HL-60 (cell line): ENCODE results near the gene PCNX2.

Experiments used
- DNase-seq, 2 experiments: peaks; one replicate each; pipeline ENCODE4 v3.0.0-alpha.2; 2010 to 2020; ENCODE audit warnings: low read depth in 1 of 2, low spot score in 1 of 2
- H3K27ac ChIP-seq: fragments of 250-450 bp; sonication (Bioruptor Pico); replicated peaks from 2 replicates; pipeline ENCODE4 v1.5.1; 2020; ENCODE audit warnings: mild to moderate bottlenecking, moderate library complexity
- H3K27me3 ChIP-seq: fragments of 250-450 bp; sonication (Bioruptor Pico); 2 replicates; pipeline ENCODE4 v1.5.1; 2021; ENCODE audit warnings: mild to moderate bottlenecking, moderate library complexity; ENCODE audit not compliant: insufficient read depth, poor library complexity, severe bottlenecking
- H3K4me3 ChIP-seq: replicated peaks from 2 replicates; pipeline ENCODE4 v1.5.1; 2011; ENCODE audit warnings: mild to moderate bottlenecking, control low read depth, low read length; ENCODE audit not compliant: insufficient read depth
- CTCF ChIP-seq: IDR thresholded peaks from one replicate; pipeline ENCODE4 v1.5.1; 2011; ENCODE audit warnings: low read length, control low read depth, inconsistent platforms; ENCODE audit not compliant: insufficient read depth
- GABPA ChIP-seq: IDR thresholded peaks from 2 replicates; pipeline ENCODE4 v1.6.1; 2012; ENCODE audit warnings: low read depth
- POLR2AphosphoS5 ChIP-seq: IDR thresholded peaks from 2 replicates; pipeline ENCODE4 v1.6.1; 2012; ENCODE audit warnings: low read depth
- REST ChIP-seq: IDR thresholded peaks from 2 replicates; pipeline ENCODE4 v1.6.1; 2012; ENCODE audit warnings: low read depth; ENCODE audit not compliant: insufficient replicate concordance
- SPI1 ChIP-seq: IDR thresholded peaks from 2 replicates; pipeline ENCODE4 v1.6.1; 2012; ENCODE audit warnings: low read depth, mild to moderate bottlenecking, borderline replicate concordance

The PCNX2 gene

GRCh38 chr1:232986527-232986922 lies 309.0 kb downstream of the PCNX2 start:
- TF ChIP-seq POLR2AphosphoS5, result no peak
- TF ChIP-seq REST, result no peak
- TF ChIP-seq SPI1, result no peak
- no peak for TF ChIP-seq GABPA
- TF ChIP-seq CTCF, result no peak
- Histone ChIP-seq H3K4me3 (no peak overlapping the region), H3K27me3 (no peaks in the 10 kb centered on the region), H3K27ac (no peak overlapping the region)
- no peak for DNase-seq

GRCh38 chr1:232985882-232986526 lies 309.5 kb downstream of the PCNX2 start:
- Histone ChIP-seq H3K27ac (no peak overlapping the region), H3K27me3 (no peaks in the 10 kb centered on the region), H3K4me3 (no peak overlapping the region)
- DNase-seq, result no peak
- no peak for TF ChIP-seq GABPA
- TF ChIP-seq POLR2AphosphoS5, result no peak
- TF ChIP-seq REST, result no peak
- no peak for TF ChIP-seq CTCF
- no peak for TF ChIP-seq SPI1

- no peak overlapping the region for H3K27ac ChIP-seq
- H3K4me3 ChIP-seq, result no peak overlapping the region
- H3K27me3 ChIP-seq, result no peaks in the 10 kb centered on the region
- DNase-seq, result no peak
- TF ChIP-seq CTCF (no peak), REST (no peak), GABPA (no peak), SPI1 (no peak), POLR2AphosphoS5 (no peak)
These were observed 310.7 kb downstream of the PCNX2 start for GRCh38 chr1:232984577-232985425.
